ENCODE results near the gene FBLIM1. TPM values are rescaled to one million over a fixed set of nuclear protein-coding genes. Genes with fewer than 3 reads are reported as not detected.

FBLIM1 gene
- total RNA-seq, 2 donors from 2014 or later: not detected

GRCh38 chr1:15736038-15736891 is 22.3 kb upstream of the FBLIM1 start, which contains the start of gene SLC25A34:
Gene SLC25A34 (plus strand): TSS chr1:15736258. CDS start chr1:15736486, 228 bp downstream.
- peaks cover 19% of the 10 kb centered on the region for H3K36me3 Mint-ChIP-seq (ENCODE audit: low read depth)
- no peak for ATAC-seq (replicated peaks)
- no peaks in the 10 kb centered on the region for H3K9me3 Mint-ChIP-seq
- H3K27me3 Mint-ChIP-seq: no peaks in the 10 kb centered on the region
- H3K27ac Mint-ChIP-seq: no peak within 1 kb of the TSS
- H3K4me1 Mint-ChIP-seq: peaks cover 2% of the 10 kb centered on the region
- H3K4me3 Mint-ChIP-seq: no peak within 1 kb of the TSS

- Mint-ChIP-seq H3K4me1 (peaks cover 6% of the 10 kb centered on the region), H3K36me3 (ENCODE audit: low read depth) (peaks cover 16% of the 10 kb centered on the region), H3K9me3 (no peaks in the 10 kb centered on the region), H3K27ac (no peak overlapping the region), H3K27me3 (no peaks in the 10 kb centered on the region), H3K4me3 (no peak overlapping the region)
- no peak for ATAC-seq (replicated peaks)
These were observed 21.7 kb upstream of the FBLIM1 start for GRCh38 chr1:15736892-15737261.

- Mint-ChIP-seq H3K4me3 (no peak overlapping the region), H3K9me3 (no peaks in the 10 kb centered on the region), H3K27me3 (no peaks in the 10 kb centered on the region), H3K4me1 (peaks cover 6% of the 10 kb centered on the region), H3K27ac (no peak overlapping the region), H3K36me3 (ENCODE audit: low read depth) (peaks cover 9% of the 10 kb centered on the region)
- no peak for ATAC-seq (replicated peaks)
These were observed 21.0 kb upstream of the FBLIM1 start for GRCh38 chr1:15737324-15738319.

GRCh38 chr1:15738416-15739113 is 20.0 kb upstream of the FBLIM1 start:
- Mint-ChIP-seq H3K36me3 (ENCODE audit: low read depth) (no peaks in the 10 kb centered on the region), H3K27ac (no peak overlapping the region), H3K27me3 (no peaks in the 10 kb centered on the region), H3K9me3 (no peaks in the 10 kb centered on the region), H3K4me3 (no peak overlapping the region), H3K4me1 (peaks cover 6% of the 10 kb centered on the region)
- no peak for ATAC-seq (replicated peaks)

GRCh38 chr1:15739259-15739658 is 19.3 kb upstream of the FBLIM1 start:
- H3K4me3 Mint-ChIP-seq: no peak overlapping the region
- H3K36me3 Mint-ChIP-seq (ENCODE audit: low read depth): no peaks in the 10 kb centered on the region
- no peaks in the 10 kb centered on the region for H3K9me3 Mint-ChIP-seq
- no peak overlapping the region for H3K27ac Mint-ChIP-seq
- peaks cover 6% of the 10 kb centered on the region for H3K4me1 Mint-ChIP-seq
- ATAC-seq (replicated peaks): no peak
- H3K27me3 Mint-ChIP-seq: no peaks in the 10 kb centered on the region

- no peak for ATAC-seq (replicated peaks)
- Mint-ChIP-seq H3K27me3 (no peaks in the 10 kb centered on the region), H3K4me3 (no peak overlapping the region), H3K9me3 (no peaks in the 10 kb centered on the region), H3K36me3 (ENCODE audit: low read depth) (no peaks in the 10 kb centered on the region), H3K27ac (no peak overlapping the region), H3K4me1 (peaks cover 6% of the 10 kb centered on the region)
These were observed 18.9 kb upstream of the FBLIM1 start for GRCh38 chr1:15739745-15740144.

GRCh38 chr1:15740924-15741850 is 17.4 kb upstream of the FBLIM1 start:
- ATAC-seq (replicated peaks): peak; percentile 92
- Mint-ChIP-seq H3K36me3 (ENCODE audit: low read depth) (no peaks in the 10 kb centered on the region), H3K4me3 (no peak overlapping the region), H3K4me1 (peaks cover 6% of the 10 kb centered on the region), H3K27ac (no peak overlapping the region), H3K9me3 (no peaks in the 10 kb centered on the region), H3K27me3 (no peaks in the 10 kb centered on the region)

GRCh38 chr1:15742339-15742801 is 16.2 kb upstream of the FBLIM1 start, which contains the start of gene TMEM82:
Gene TMEM82 (plus strand): TSS chr1:15742499. CDS start chr1:15742560, 61 bp downstream.
- Mint-ChIP-seq H3K27me3 (no peaks in the 10 kb centered on the region), H3K4me1 (peaks cover 6% of the 10 kb centered on the region), H3K27ac (no peak within 1 kb of the TSS), H3K9me3 (no peaks in the 10 kb centered on the region), H3K4me3 (no peak within 1 kb of the TSS), H3K36me3 (ENCODE audit: low read depth) (no peaks in the 10 kb centered on the region)
- no peak for ATAC-seq (replicated peaks)

- Mint-ChIP-seq H3K9me3 (no peaks in the 10 kb centered on the region), H3K27ac (no peak overlapping the region), H3K36me3 (ENCODE audit: low read depth) (no peaks in the 10 kb centered on the region), H3K4me3 (no peak overlapping the region), H3K4me1 (peaks cover 6% of the 10 kb centered on the region), H3K27me3 (no peaks in the 10 kb centered on the region)
- no peak for ATAC-seq (replicated peaks)
These were observed 14.4 kb upstream of the FBLIM1 start for GRCh38 chr1:15744122-15744679.

- no peak overlapping the region for H3K27ac Mint-ChIP-seq
- ATAC-seq (replicated peaks): no peak
- H3K27me3 Mint-ChIP-seq: no peaks in the 10 kb centered on the region
- no peaks in the 10 kb centered on the region for H3K4me1 Mint-ChIP-seq
- H3K36me3 Mint-ChIP-seq (ENCODE audit: low read depth): no peaks in the 10 kb centered on the region
- H3K4me3 Mint-ChIP-seq: no peak overlapping the region
- no peaks in the 10 kb centered on the region for H3K9me3 Mint-ChIP-seq
These were observed 11.2 kb upstream of the FBLIM1 start for GRCh38 chr1:15747378-15747777.

GRCh38 chr1:15748264-15748663 is 10.3 kb upstream of the FBLIM1 start:
- peaks cover under 1% of the 10 kb centered on the region for H3K27me3 Mint-ChIP-seq
- no peaks in the 10 kb centered on the region for H3K4me1 Mint-ChIP-seq
- ATAC-seq (replicated peaks): no peak
- H3K27ac Mint-ChIP-seq: no peak overlapping the region
- no peaks in the 10 kb centered on the region for H3K36me3 Mint-ChIP-seq (ENCODE audit: low read depth)
- H3K4me3 Mint-ChIP-seq: no peak overlapping the region
- H3K9me3 Mint-ChIP-seq: no peaks in the 10 kb centered on the region

GRCh38 chr1:15748690-15749398 is 9.8 kb upstream of the FBLIM1 start:
- Mint-ChIP-seq H3K27ac (no peak overlapping the region), H3K4me3 (no peak overlapping the region), H3K36me3 (ENCODE audit: low read depth) (no peaks in the 10 kb centered on the region), H3K4me1 (no peaks in the 10 kb centered on the region), H3K9me3 (no peaks in the 10 kb centered on the region), H3K27me3 (peaks cover 4% of the 10 kb centered on the region)
- ATAC-seq (replicated peaks): no peak

Measured in activated T-helper 17 cell treated with anti-CD3 and anti-CD28 coated beads, Interleukin-2, amount 50 U/mL, for 72 hours (primary cell).